GM12878 (cell line): Measurements from ENCODE around the gene EMSY. TPM values are rescaled to one million over a fixed set of nuclear protein-coding genes. Genes with fewer than 3 reads are reported as not detected.

Source experiments
- ATAC-seq: fragments of 200-7000 bp; cut with Tn5 transposase; 3 replicates; pipeline ENCODE4 v1.9.1; 2020; ENCODE audit warnings: mild to moderate bottlenecking, moderate library complexity
- BruUV-seq: library from RNA; stranded (reverse); fragments of 400-500 nt; replicated peaks from 2 replicates; lab custom pipeline; 2021; lab: Mats Ljungman, UMichigan
- CTCF ChIA-PET: fragments of 300-600 bp; sonication (Branson Sonifier 250); formaldehyde crosslinking; extraction: SDS; loops from one replicate; lab custom pipeline; 2021; ENCODE audit warnings: inconsistent platforms; lab: Yijun Ruan, JAX
- POLR2A ChIA-PET: fragments of 350-600 bp; formaldehyde crosslinking; extraction: SDS; loops from one replicate; lab custom pipeline; 2021; ENCODE audit warnings: inconsistent platforms; lab: Charles Lee
- RAD21 ChIA-PET: fragments of 300-600 bp; sonication (Branson Sonifier 250); formaldehyde crosslinking; loops from one replicate; lab custom pipeline; 2023; ENCODE audit warnings: antibody characterized with exemption; ENCODE audit not compliant: unreplicated experiment; lab: Charles Lee
- SMC1A ChIA-PET: fragments of 300-600 bp; sonication (Branson Sonifier 250); formaldehyde crosslinking; loops from one replicate; lab custom pipeline; 2023; ENCODE audit not compliant: unreplicated experiment, uncharacterized antibody; lab: Charles Lee
- DNase-seq: peaks from one replicate; pipeline ENCODE4 v3.0.0-alpha.2; 2011; ENCODE audit warnings: low read depth, low spot score
- FAIRE-seq: peaks from 3 replicates; lab custom pipeline; 2011; peaks lifted over from hg19 to GRCh38; lab: Jason Lieb, UNC
- H2AFZ ChIP-seq: 2 replicates; pipeline ENCODE4 v1.6.0; 2011; ENCODE audit warnings: low read depth, low read length, control low read depth; ENCODE audit not compliant: control insufficient read depth
- H3K27ac ChIP-seq: 2 replicates; pipeline ENCODE4 v1.5.1; 2011; ENCODE audit warnings: control low read depth; ENCODE audit not compliant: control insufficient read depth, insufficient read depth
- H3K27me3 ChIP-seq, 2 experiments: replicated peaks in 1 of 2; 2 replicates each; pipeline versions ENCODE4 v1.6.0 to v1.6.1; 2011; ENCODE audit warnings: low read length in 1 of 2; ENCODE audit not compliant: control insufficient read depth in 2 of 2, insufficient read depth in 2 of 2
- H3K36me3 ChIP-seq, 2 experiments: 2 replicates each; pipeline ENCODE4 v1.5.1; 2011; ENCODE audit warnings: low read length in 1 of 2; ENCODE audit not compliant: control insufficient read depth in 2 of 2, insufficient read depth in 2 of 2
- H3K4me1 ChIP-seq: 2 replicates; pipeline ENCODE4 v1.6.1; 2011; ENCODE audit warnings: mild to moderate bottlenecking, low read length, moderate library complexity, mixed read lengths; ENCODE audit not compliant: control insufficient read depth, insufficient read depth
- H3K4me2 ChIP-seq: 2 replicates; pipeline ENCODE4 v1.6.0; 2011; ENCODE audit warnings: control low read depth; ENCODE audit not compliant: control insufficient read depth, insufficient read depth
- H3K4me3 ChIP-seq: fragments of 200-600 bp; sonication (generic); 2 replicates; pipeline ENCODE4 v1.5.1; 2016
- H3K79me2 ChIP-seq: 2 replicates; pipeline ENCODE4 v1.6.0; 2011; ENCODE audit warnings: low read length; ENCODE audit not compliant: control insufficient read depth, insufficient read depth
- H3K9ac ChIP-seq: 2 replicates; pipeline ENCODE4 v1.8.0; 2011; ENCODE audit warnings: low read length, control low read depth, mixed read lengths; ENCODE audit not compliant: control insufficient read depth, insufficient read depth
- H3K9me3 ChIP-seq: replicated peaks from 3 replicates; pipeline ENCODE4 v1.5.1; 2011; ENCODE audit warnings: mild to moderate bottlenecking, low read length; ENCODE audit not compliant: control insufficient read depth, insufficient read depth
- H4K20me1 ChIP-seq: 2 replicates; pipeline ENCODE4 v1.6.0; 2011; ENCODE audit not compliant: control insufficient read depth, insufficient read depth
- ASH2L ChIP-seq: fragments of 300-600, 200-600 bp; sonication (generic); IDR thresholded peaks from 2 replicates; pipeline ENCODE4 v1.6.1; 2017; ENCODE audit warnings: low read depth, mild to moderate bottlenecking, borderline replicate concordance
- CHD1 ChIP-seq: IDR thresholded peaks from 2 replicates; pipeline ENCODE4 v1.6.1; 2012; ENCODE audit warnings: low read depth, low read length, improper control_type of control experiment
- NFIC ChIP-seq: IDR thresholded peaks from 2 replicates; pipeline ENCODE4 v1.6.1; 2012; ENCODE audit warnings: low read depth, mild to moderate bottlenecking, inconsistent platforms, low read length, moderate library complexity
- RBBP5 ChIP-seq: fragments of 200-600 bp; sonication (generic); conservative IDR thresholded peaks from 2 replicates; pipeline ENCODE4 v1.6.1; 2016
- SIX5 ChIP-seq: IDR thresholded peaks from 2 replicates; pipeline ENCODE4 v1.6.1; 2011; ENCODE audit warnings: mild to moderate bottlenecking, low read depth, low read length, moderate library complexity; ENCODE audit not compliant: severe bottlenecking
- SMARCA5 ChIP-seq: fragments of 450-650 bp; IDR thresholded peaks from 2 replicates; pipeline ENCODE4 v1.6.1; 2017; ENCODE audit warnings: mild to moderate bottlenecking
- YBX1 ChIP-seq: fragments of 450-650 bp; IDR thresholded peaks from 2 replicates; pipeline ENCODE4 v1.6.1; 2016; ENCODE audit warnings: antibody characterized with exemption
- ZBTB40 ChIP-seq: fragments of 450-650 bp; IDR thresholded peaks from 2 replicates; pipeline ENCODE4 v1.6.1; 2016; ENCODE audit warnings: mild to moderate bottlenecking, moderate library complexity, borderline replicate concordance
- in situ Hi-C: fragments of 300-500 bp; cut with MboI; formaldehyde crosslinking; loops from 9 replicates; pipeline ENCODE4 v1.14.3; 2018; ENCODE audit warnings: mixed read lengths
- intact Hi-C: fragments of 100-400 bp; cut with micrococcal nuclease; formaldehyde crosslinking; loops from one replicate; pipeline ENCODE4 v1.14.2; 2022; ENCODE audit not compliant: unreplicated experiment
- polyA plus RNA-seq, 11 experiments: library from polyadenylated mRNA; depleted of rRNA in 4 of 11; unstranded in 6 of 11; stranded (reverse) in 5 of 11; fragments of >200 nt; fragmentation: Nextera tagmentation in 4 of 11; fragmentation: Illumina TruSeq in 1 of 11; extraction: Ambion mirVana in 4 of 11; extraction: Trizol in 1 of 11; gene quantifications; 1 replicate in 1 of 11; 2 replicates in 10 of 11; pipeline versions ENCODE4 v1.2.1 to v1.2.3, GENCODE V29; 2011 to 2016; ENCODE audit warnings: inconsistent platforms in 2 of 11, missing spikeins in 2 of 11, low read depth in 1 of 11
- total RNA-seq, 4 experiments: library from RNA; depleted of rRNA in 3 of 4; stranded (reverse); fragments of >200 nt in 3 of 4; fragmentation: Illumina TruSeq in 1 of 4; extraction: Trizol in 1 of 4; gene quantifications; 2 replicates each; pipeline versions ENCODE4 v1.2.1 to v1.2.3, GENCODE V29; 2013 to 2021

Gene EMSY
- total and polyA plus RNA-seq, 10 of the 15 experiments (the other 5 are each of a cell fraction or from before 2014, with no cell fraction given) = 9.3 to 26.9 (median 13.0) TPM

DNA sequence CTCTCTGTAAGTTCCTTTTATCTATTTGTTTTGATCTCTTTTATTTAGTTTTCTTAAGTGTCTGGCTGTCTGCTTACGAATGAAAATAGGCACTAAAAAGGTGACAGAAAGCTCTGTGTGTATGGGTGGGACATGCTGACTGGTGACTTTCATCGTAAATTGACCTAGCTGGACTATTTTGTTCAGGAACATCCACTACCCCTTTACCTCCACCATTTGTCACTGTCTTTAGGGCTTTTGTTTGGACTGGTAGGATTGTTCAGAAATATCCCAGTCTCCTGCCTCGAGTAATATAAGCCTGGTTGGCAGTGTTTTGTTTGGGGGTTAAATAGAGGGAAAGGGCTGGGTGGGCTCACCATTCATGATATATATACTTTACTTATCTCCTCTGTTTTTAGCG, 20.9 kb downstream of the EMSY start (continued):
- TF ChIP-seq CHD1 (no peak), NFIC (no peak), ZBTB40 (no peak), SMARCA5 (no peak), SIX5 (no peak), YBX1 (no peak)

- BruUV-seq = no TSS peak
- ATAC-seq (no peak), FAIRE-seq (no peak), DNase-seq (no peak)
- ChIA-PET RAD21 (no interaction called here), CTCF (interaction anchor here (1.1 kb wide), 2 partner anchors 20 to 46 kb away, joined by 4 read pairs; no protein-coding TSS in a partner anchor), SMC1A (no interaction called here), POLR2A (interaction anchor here (0.5 to 0.6 kb wide), 2 partner anchors 88 to 1081 kb away, joined by 3 to 6 read pairs; no protein-coding TSS in a partner anchor)
- Histone ChIP-seq H3K27me3 (no peaks in the 10 kb centered on the region), H3K9me3 (no peaks in the 10 kb centered on the region), H4K20me1 (no peaks in the 10 kb centered on the region), H2AFZ (no peak overlapping the region), H3K4me1 (no peaks in the 10 kb centered on the region), H3K4me2 (no peak overlapping the region), H3K27ac (no peak overlapping the region), H3K79me2 (no peaks in the 10 kb centered on the region), H3K36me3 (peaks cover 2 to 12% of the 10 kb centered on the region in 2 experiments; a peak in 3 of 4 replicates), H3K9ac (no peak overlapping the region), H3K4me3 (no peak overlapping the region)
- in situ Hi-C loops = no loop called here
- intact Hi-C loops = no loop called here
- TF ChIP-seq ASH2L (no peak), RBBP5 (no peak), ZBTB40 (no peak)
Measured at GRCh38 chr11:76466666-76467065, 21.8 kb downstream of the EMSY start.
